ENCODE data around the gene ARPC5L. TPM values are rescaled to one million over a fixed set of nuclear protein-coding genes. Genes with fewer than 3 reads are reported as not detected.

ARPC5L gene
- total and polyA plus RNA-seq, 2 of the 13 experiments (the other 11 are each of a cell fraction or from before 2014, with no cell fraction given): 29.9 to 33.8 TPM

DNA sequence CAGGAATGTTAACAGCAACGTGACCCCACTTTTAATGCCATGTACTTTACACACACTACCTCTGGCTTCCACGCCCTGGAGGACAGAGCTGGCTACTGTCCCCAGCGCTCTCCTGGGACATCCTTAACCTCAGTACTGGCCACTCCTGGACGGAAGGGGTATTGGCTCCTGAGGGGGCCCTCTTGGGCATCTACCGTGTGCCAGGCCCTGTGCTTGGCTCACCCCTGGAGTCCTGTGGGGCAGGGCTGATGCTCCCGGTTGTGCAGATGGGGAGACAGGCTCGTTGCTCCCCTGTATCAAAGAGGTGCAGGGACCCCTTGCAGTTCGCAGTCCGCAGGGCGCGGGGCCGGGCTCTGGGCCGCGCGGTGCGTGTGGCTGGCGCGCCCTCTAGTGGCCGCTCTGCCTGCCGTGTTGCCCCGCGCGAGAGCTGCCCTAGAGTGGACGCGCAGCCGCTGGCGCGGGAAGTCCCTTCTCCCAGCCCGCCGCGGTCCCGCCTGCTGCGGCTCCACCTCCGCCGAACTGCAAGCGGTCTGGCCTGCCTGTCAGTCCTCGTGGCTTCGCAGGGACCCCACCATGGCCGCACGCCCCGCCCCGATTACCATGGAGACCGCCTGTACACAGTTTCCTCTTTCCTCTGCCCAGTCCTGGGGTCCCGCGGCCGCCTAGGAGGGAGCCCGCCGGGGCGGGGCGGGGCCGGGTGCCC is 8.9 kb upstream of the ARPC5L start, which contains the start of gene WDR38 (continued):
- peak; percentile 68; the same call in 1 of the 2 replicates for TF ChIP-seq REPIN1 (CRISPR knock-in tag; IDR thresholded peaks at IDR 0.05; ENCODE audit: borderline replicate concordance, low read depth)
- TF ChIP-seq SP4 (CRISPR knock-in tag; IDR thresholded peaks at IDR 0.05): 0 out of 2 replicates have a peak, but pooled peaks have one; percentile 51
- peak; percentile 45 for TF ChIP-seq TEAD3 (CRISPR knock-in tag; optimal IDR thresholded peaks at IDR 0.05; ENCODE audit: borderline replicate concordance)
- TF ChIP-seq PCBP1 (IDR thresholded peaks at IDR 0.05; ENCODE audit: borderline replicate concordance, low read depth, low read length): 0 out of 2 replicates have a peak, but pooled peaks have one; percentile 61
- TF ChIP-seq ADNP (CRISPR knock-in tag; IDR thresholded peaks at IDR 0.05): 0 out of 2 replicates have a peak, but pooled peaks have one; percentile 21
- peak; percentile 32; the same call in 1 of the 2 replicates for TF ChIP-seq HDAC2 (CRISPR knock-in tag; IDR thresholded peaks at IDR 0.05)
- TF ChIP-seq CREB1 (IDR thresholded peaks at IDR 0.05): no peak
- TF ChIP-seq CREB1 (CRISPR knock-in tag; IDR thresholded peaks at IDR 0.05): no peak
- no peak for TF ChIP-seq SP1 (IDR thresholded peaks at IDR 0.05)
- peak; percentile 29; the same call in 1 of the 2 replicates for TF ChIP-seq SP1 (CRISPR knock-in tag; IDR thresholded peaks at IDR 0.05)
- peak; percentile 53 for TF ChIP-seq KDM2A (CRISPR knock-in tag; IDR thresholded peaks at IDR 0.05; ENCODE audit: borderline replicate concordance, low read depth)
- 0 out of 2 replicates have a peak, but pooled peaks have one; percentile 41 for TF ChIP-seq PHF8 (CRISPR knock-in tag; IDR thresholded peaks at IDR 0.05)
- TF ChIP-seq ZNF777 (CRISPR knock-in tag; IDR thresholded peaks at IDR 0.05): peak; percentile 63; the same call in 1 of the 2 replicates
- peak; percentile 20; the same call in 1 of the 2 replicates for TF ChIP-seq ZNF776 (CRISPR knock-in tag; IDR thresholded peaks at IDR 0.05)
- peak; percentile 52; the same call in 1 of the 2 replicates for TF ChIP-seq ZMYM4 (CRISPR knock-in tag; IDR thresholded peaks at IDR 0.05)
- TF ChIP-seq TMF1 (CRISPR knock-in tag; IDR thresholded peaks at IDR 0.05; ENCODE audit: low read depth): peak; percentile 41; the same call in 1 of the 2 replicates
- TF ChIP-seq ATF7-NPFF (CRISPR knock-in tag; IDR thresholded peaks at IDR 0.05; ENCODE audit: low read depth): peak; percentile 64; the same call in 1 of the 2 replicates
- peak; percentile 47; the same call in 1 of the 2 replicates for TF ChIP-seq RFX1 (IDR thresholded peaks at IDR 0.05)
- peak in 1 of 2 experiments; percentile 24; a peak in 1 of 4 replicates for TF ChIP-seq NR2F1 (CRISPR knock-in tag; IDR thresholded peaks at IDR 0.05)
- 0 out of 2 replicates have a peak, but pooled peaks have one; percentile 40 for TF ChIP-seq ZNF770 (CRISPR knock-in tag; IDR thresholded peaks at IDR 0.05)
- peak; percentile 37; the same call in 1 of the 2 replicates for TF ChIP-seq CHD2 (IDR thresholded peaks at IDR 0.05; ENCODE audit: low read depth, low read length)
- peak; percentile 69; the same call in 1 of the 2 replicates for TF ChIP-seq ZNF605 (CRISPR knock-in tag; IDR thresholded peaks at IDR 0.05)
- TF ChIP-seq SRY (CRISPR knock-in tag; IDR thresholded peaks at IDR 0.05): 0 out of 2 replicates have a peak, but pooled peaks have one; percentile 47
- peak; percentile 38 for TF ChIP-seq FOXA3 (CRISPR knock-in tag; IDR thresholded peaks at IDR 0.05)
- 0 out of 2 replicates have a peak, but pooled peaks have one; percentile 17 for TF ChIP-seq ZNF143 (CRISPR knock-in tag; IDR thresholded peaks at IDR 0.05)
- TF ChIP-seq MEIS2 (CRISPR knock-in tag; IDR thresholded peaks at IDR 0.05): peak; percentile 55; the same call in 1 of the 2 replicates
- 0 out of 2 replicates have a peak, but pooled peaks have one; percentile 26 for TF ChIP-seq ZNF232 (CRISPR knock-in tag; IDR thresholded peaks at IDR 0.05; ENCODE audit: borderline replicate concordance)
- TF ChIP-seq HOXA5 (CRISPR knock-in tag; IDR thresholded peaks at IDR 0.05): 0 out of 2 replicates have a peak, but pooled peaks have one; percentile 27
- peak; percentile 20; the same call in 1 of the 2 replicates for TF ChIP-seq ZNF121 (CRISPR knock-in tag; IDR thresholded peaks at IDR 0.05)
- 0 out of 2 replicates have a peak, but pooled peaks have one; percentile 43 for TF ChIP-seq HOXD1 (CRISPR knock-in tag; IDR thresholded peaks at IDR 0.05)
- TF ChIP-seq GABPB1 (CRISPR knock-in tag; IDR thresholded peaks at IDR 0.05): peak; percentile 67; the same call in 1 of the 2 replicates
